Keratinocyte (primary cell): Measurements from ENCODE around the gene PRR15.

Source experiments
- EZH2 ChIP-seq: IDR thresholded peaks from one replicate; pipeline ENCODE4 v1.6.1; 2012; ENCODE audit warnings: inconsistent platforms, mild to moderate bottlenecking, low read length, moderate library complexity
- TF ChIP-seq, protein P1 (sequence below), 3 experiments: IDR thresholded peaks in 1 of 3; conservative IDR thresholded peaks in 1 of 3; optimal IDR thresholded peaks in 1 of 3; 2 replicates in 2 of 3; 3 replicates in 1 of 3; pipeline versions ENCODE3 to v1.5.1; 2011; ENCODE audit warnings: low read length in 3 of 3, mild to moderate bottlenecking in 3 of 3, moderate library complexity in 2 of 3, control low read depth in 1 of 3, inconsistent platforms in 1 of 3; ENCODE audit not compliant: insufficient read depth in 2 of 3; ENCODE audit errors: extremely low read depth in 1 of 3

DNA sequence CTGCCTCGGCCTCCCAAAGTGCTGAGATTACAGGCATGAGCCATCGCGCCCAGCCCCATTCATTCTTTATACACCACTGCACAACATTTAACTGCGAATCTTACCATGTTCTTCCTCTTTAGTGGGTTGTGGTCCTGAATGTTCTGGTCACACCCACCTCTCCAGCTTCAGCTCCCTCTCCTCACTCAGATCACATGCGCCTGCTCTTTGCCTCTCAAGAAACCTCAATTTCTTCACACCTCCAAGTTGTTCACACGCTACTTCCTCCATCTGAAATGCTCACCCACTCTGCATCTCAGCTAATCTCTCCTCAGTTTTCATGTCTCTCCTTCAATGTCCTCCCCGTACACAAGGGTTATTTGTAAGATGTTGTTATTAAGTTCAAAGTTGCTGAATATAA, 2.4 kb upstream of the PRR15 start:
- no peak for TF ChIP-seq EZH2
- TF ChIP-seq, protein P1, sequence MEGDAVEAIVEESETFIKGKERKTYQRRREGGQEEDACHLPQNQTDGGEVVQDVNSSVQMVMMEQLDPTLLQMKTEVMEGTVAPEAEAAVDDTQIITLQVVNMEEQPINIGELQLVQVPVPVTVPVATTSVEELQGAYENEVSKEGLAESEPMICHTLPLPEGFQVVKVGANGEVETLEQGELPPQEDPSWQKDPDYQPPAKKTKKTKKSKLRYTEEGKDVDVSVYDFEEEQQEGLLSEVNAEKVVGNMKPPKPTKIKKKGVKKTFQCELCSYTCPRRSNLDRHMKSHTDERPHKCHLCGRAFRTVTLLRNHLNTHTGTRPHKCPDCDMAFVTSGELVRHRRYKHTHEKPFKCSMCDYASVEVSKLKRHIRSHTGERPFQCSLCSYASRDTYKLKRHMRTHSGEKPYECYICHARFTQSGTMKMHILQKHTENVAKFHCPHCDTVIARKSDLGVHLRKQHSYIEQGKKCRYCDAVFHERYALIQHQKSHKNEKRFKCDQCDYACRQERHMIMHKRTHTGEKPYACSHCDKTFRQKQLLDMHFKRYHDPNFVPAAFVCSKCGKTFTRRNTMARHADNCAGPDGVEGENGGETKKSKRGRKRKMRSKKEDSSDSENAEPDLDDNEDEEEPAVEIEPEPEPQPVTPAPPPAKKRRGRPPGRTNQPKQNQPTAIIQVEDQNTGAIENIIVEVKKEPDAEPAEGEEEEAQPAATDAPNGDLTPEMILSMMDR (optimal IDR thresholded peaks at IDR 0.05 in 1 of 3, IDR thresholded peaks at IDR 0.05 in 1 of 3, conservative IDR thresholded peaks at IDR 0.05 in 1 of 3; ENCODE audit: extremely low read depth in 1 of 3, insufficient read depth in 2 of 3, low read length in 3 of 3) = no peak
